Dermis microvascular lymphatic vessel endothelial cell (primary cell): ENCODE data around the gene CA4. TPM values are rescaled to one million over a fixed set of nuclear protein-coding genes. Genes with fewer than 3 reads are reported as not detected.
"Not testable (repeated sequence)": the region's sequence is repeated elsewhere in the genome, so short reads cannot be mapped to it uniquely, and the experiment has no call there.

Source experiments
- DNase-seq, 2 donors: peaks; one replicate each; pipeline versions ENCODE4 v3.0.0 to v3.0.0-alpha.2; 2010; ENCODE audit warnings: low read depth in 2 of 2
- total RNA-seq: library from RNA; depleted of rRNA; stranded (reverse); fragments of >200 nt; gene quantifications from 2 replicates; pipeline ENCODE4 v1.2.1, GENCODE V29; 2014

CA4 gene
- total RNA-seq, 1 donor from 2014 or later, result 2.3 TPM

- DNase-seq, result no peak
Observed at GRCh38 chr17:60171753-60172079, 21.9 kb downstream of the CA4 start.

GRCh38 chr17:60173304-60173819 is 23.6 kb downstream of the CA4 start:
- DNase-seq, result no peak

GRCh38 chr17:60174035-60174434 is 24.3 kb downstream of the CA4 start:
- DNase-seq, result no peak

- DNase-seq, result peak in 1 of 2 donors; percentile 47
Observed at GRCh38 chr17:60174767-60175166, 25.0 kb downstream of the CA4 start.

GRCh38 chr17:60176763-60177162 is 27.0 kb downstream of the CA4 start:
- DNase-seq, result not testable (repeated sequence)

GRCh38 chr17:60178180-60178579 is 28.4 kb downstream of the CA4 start:
- not testable (repeated sequence) for DNase-seq

- not testable (repeated sequence) for DNase-seq
Observed at GRCh38 chr17:60180380-60180779, 30.6 kb downstream of the CA4 start.

GRCh38 chr17:60186372-60186771 is 36.6 kb downstream of the CA4 start:
- not testable (repeated sequence) for DNase-seq

GRCh38 chr17:60186846-60187745 is 37.3 kb downstream of the CA4 start:
- DNase-seq, result peak in 1 of 2 donors; percentile 45

GRCh38 chr17:60188759-60189158 is 39.0 kb downstream of the CA4 start:
- no peak for DNase-seq

GRCh38 chr17:60190032-60190431 is 40.3 kb downstream of the CA4 start:
- not testable (repeated sequence) for DNase-seq

- not testable (repeated sequence) for DNase-seq
Observed at GRCh38 chr17:60193032-60193431, 43.3 kb downstream of the CA4 start.

GRCh38 chr17:60193482-60193881 is 43.7 kb downstream of the CA4 start:
- no peak for DNase-seq

- DNase-seq, result not testable (repeated sequence)
Observed at GRCh38 chr17:60194141-60194540, 44.4 kb downstream of the CA4 start.

GRCh38 chr17:60198630-60199029 is 48.9 kb downstream of the CA4 start:
- not testable (repeated sequence) for DNase-seq

GRCh38 chr17:60205782-60206181 is 56.0 kb downstream of the CA4 start:
- DNase-seq, result not testable (repeated sequence)

GRCh38 chr17:60208302-60208701 is 58.5 kb downstream of the CA4 start:
- not testable (repeated sequence) for DNase-seq

Other genes with a start within 250 kb of the CA4 start
- gene RNFT1, start 185.2 kb upstream of the CA4 start, total RNA-seq, result 10.9 and 17.8 TPM in 2 replicates
- 4.6 and 5.3 TPM in 2 replicates for gene HEATR6, start 71.1 kb upstream of the CA4 start, total RNA-seq
- gene USP32, start 242.2 kb downstream of the CA4 start, total RNA-seq, result 37.6 and 53.9 TPM in 2 replicates